RWPE1 (cell line): ENCODE results near the gene GPATCH4.

Source experiments
- CTCF ChIA-PET: fragments of 350-600 bp; sonication (Branson Sonifier 250); formaldehyde crosslinking; extraction: SDS; loops from one replicate; lab custom pipeline; 2021; lab: Yijun Ruan, JAX
- POLR2A ChIA-PET: fragments of 400-600 bp; formaldehyde crosslinking; extraction: SDS; loops from one replicate; lab custom pipeline; 2020; ENCODE audit warnings: antibody characterized with exemption; ENCODE audit not compliant: low non-redundant PET; lab: Yijun Ruan, JAX
- DNase-seq: peaks from one replicate; pipeline ENCODE4 v3.0.0; 2012; ENCODE audit warnings: low spot score
- H3K27ac ChIP-seq: fragments of 450-650 bp; 2 replicates; pipeline ENCODE4 v1.5.1; 2017
- TF ChIP-seq, protein P1 (sequence below): fragments of 450-650 bp; conservative IDR thresholded peaks from 2 replicates; pipeline ENCODE4 v1.5.1; 2017; ENCODE audit warnings: low read depth, mild to moderate bottlenecking

GPATCH4 gene

DNA sequence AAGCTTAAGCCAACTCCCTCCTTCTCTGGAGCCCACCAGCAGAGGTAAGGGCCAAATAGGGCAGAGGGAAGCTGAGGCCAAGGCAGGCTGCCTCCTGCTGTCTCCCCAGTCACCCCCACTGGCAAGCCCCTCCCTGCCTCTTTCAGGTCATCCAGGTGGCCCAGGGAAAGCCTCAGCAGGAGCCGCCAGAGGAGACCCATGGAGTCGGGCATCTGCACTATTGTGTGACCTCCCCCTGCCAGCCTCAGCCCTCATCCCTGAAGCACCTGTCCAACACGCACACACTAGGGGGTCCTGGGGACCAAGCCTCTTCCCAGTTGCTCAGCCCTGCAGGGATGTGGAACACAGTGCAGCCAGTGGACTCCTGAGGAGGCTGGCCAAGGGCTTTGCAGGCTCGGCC, 15.0 kb downstream of the GPATCH4 start:
- TF ChIP-seq, protein P1, sequence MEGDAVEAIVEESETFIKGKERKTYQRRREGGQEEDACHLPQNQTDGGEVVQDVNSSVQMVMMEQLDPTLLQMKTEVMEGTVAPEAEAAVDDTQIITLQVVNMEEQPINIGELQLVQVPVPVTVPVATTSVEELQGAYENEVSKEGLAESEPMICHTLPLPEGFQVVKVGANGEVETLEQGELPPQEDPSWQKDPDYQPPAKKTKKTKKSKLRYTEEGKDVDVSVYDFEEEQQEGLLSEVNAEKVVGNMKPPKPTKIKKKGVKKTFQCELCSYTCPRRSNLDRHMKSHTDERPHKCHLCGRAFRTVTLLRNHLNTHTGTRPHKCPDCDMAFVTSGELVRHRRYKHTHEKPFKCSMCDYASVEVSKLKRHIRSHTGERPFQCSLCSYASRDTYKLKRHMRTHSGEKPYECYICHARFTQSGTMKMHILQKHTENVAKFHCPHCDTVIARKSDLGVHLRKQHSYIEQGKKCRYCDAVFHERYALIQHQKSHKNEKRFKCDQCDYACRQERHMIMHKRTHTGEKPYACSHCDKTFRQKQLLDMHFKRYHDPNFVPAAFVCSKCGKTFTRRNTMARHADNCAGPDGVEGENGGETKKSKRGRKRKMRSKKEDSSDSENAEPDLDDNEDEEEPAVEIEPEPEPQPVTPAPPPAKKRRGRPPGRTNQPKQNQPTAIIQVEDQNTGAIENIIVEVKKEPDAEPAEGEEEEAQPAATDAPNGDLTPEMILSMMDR, result no peak
- H3K27ac ChIP-seq, result 0 out of 2 replicates have a peak overlapping the region, but pooled peaks have one; percentile 7
- CTCF ChIA-PET, result interaction anchor here (0.6 to 1.2 kb wide), 3 partner anchors 15 to 33 kb away, joined by 3 to 7 read pairs (median 4); partner anchors contain the start of genes GPATCH4 and HAPLN2
- POLR2A ChIA-PET, result interaction anchor here (0.9 kb wide), 1 partner anchor 10 kb away, joined by 3 read pairs; no protein-coding TSS in a partner anchor
- DNase-seq, result no peak

DNA sequence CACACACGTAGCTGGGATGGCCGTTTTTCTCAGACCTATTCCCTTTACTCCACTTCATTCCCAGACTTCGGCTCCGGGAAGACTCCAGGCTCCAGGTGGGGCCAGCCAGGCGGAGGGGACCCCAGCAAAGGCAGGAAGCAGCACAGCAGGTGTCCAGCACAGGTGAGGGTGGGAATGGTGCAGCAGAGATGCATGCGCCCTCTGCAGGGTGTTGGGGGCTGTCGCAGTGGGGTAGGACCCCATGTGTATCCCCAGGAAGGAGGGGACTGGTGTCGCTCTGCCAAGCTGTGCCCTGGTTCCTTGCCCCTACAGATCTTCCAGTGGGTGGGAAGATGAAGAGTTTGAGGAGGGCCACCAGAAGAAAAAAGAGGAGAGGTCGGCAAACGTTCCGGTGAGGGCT, 16.5 kb downstream of the GPATCH4 start:
- H3K27ac ChIP-seq, result no peak overlapping the region
- ChIA-PET CTCF (interaction anchor here (0.7 kb wide), 1 partner anchor 11 kb away, joined by 3 read pairs; no protein-coding TSS in a partner anchor), POLR2A (no interaction called here)
- TF ChIP-seq, protein P1, result no peak
- no peak for DNase-seq

DNA sequence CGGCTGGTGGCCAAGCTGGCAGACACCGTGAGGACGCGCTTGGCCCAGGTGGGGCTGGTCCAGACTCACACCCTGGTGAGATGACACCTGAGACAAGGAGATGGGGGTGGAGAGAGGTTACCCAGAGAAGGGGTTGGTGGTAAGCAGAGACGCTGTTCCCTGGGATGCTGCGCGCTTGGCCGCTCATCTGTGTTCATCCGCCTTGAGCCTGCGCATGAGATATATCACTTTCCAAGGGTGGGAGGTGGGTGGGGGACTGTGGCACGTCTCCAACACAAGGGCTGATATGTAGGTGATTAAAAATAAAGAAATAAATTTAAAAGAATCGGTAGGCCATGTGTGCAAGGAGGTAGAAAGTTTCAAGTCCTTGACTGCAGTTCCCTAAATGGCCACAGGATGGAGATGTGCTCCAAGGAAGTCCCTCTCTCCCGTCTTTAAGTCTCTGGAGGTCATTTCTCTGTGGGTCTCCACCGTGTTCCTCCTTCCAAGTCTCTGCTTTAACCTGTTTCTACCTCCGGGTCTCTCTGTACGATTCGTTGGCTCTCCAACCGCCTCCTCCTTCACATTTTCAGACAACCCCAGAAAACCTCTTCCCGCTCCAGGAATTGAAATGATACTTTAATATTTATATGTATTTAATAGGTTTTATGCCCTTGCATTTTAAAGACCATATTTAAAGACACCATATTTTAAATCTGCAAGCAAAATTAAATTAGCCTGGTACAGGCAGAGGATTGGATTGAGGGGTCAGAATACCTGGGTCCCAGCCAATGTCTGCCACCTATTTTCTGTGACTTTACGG, 17.3 kb downstream of the GPATCH4 start:
- H3K27ac ChIP-seq, result no peak overlapping the region
- TF ChIP-seq, protein P1, result peak; percentile 88
- DNase-seq, result peak; percentile 66
- ChIA-PET POLR2A (no interaction called here), CTCF (interaction anchor here (0.6 to 1.6 kb wide), 5 partner anchors 22 to 1701 kb away, joined by 3 to 6 read pairs (median 4); no protein-coding TSS in a partner anchor)

DNA sequence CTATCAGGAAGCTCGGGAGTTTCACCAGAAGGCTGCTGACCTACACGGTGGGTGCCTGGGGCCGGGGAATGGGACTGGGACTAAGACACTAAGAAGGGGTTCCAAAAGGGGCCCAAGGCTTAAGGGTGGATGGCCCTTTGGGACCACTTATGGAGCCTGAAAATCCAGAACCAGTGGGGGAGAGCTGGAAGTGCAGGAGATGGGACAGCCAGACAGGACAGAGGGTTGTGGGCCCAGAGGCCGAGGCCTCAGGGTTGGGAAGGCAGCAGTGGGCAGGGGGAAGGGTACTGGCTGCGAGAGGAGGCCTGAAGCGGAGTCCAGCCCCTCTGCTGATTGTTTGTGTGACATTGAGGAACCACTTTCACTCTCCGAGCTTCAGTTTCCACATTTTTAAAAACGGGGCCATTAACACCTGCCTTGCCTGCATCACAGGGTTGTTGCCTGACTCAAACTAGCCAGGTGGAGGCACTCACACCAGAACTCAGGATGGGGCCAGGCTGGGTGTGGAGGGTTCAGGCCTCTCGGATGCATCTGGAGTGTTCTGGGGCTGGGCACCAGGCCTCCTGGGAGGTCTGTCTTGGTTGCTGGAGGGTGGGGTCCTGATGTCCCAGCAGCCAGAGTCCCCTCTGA, 18.8 kb downstream of the GPATCH4 start:
- TF ChIP-seq, protein P1, result no peak
- CTCF ChIA-PET, result interaction anchor here (0.6 to 2.9 kb wide), 3 partner anchors 26 to 126 kb away, joined by 3 to 11 read pairs (median 6); no protein-coding TSS in a partner anchor
- no peak overlapping the region for H3K27ac ChIP-seq

DNA sequence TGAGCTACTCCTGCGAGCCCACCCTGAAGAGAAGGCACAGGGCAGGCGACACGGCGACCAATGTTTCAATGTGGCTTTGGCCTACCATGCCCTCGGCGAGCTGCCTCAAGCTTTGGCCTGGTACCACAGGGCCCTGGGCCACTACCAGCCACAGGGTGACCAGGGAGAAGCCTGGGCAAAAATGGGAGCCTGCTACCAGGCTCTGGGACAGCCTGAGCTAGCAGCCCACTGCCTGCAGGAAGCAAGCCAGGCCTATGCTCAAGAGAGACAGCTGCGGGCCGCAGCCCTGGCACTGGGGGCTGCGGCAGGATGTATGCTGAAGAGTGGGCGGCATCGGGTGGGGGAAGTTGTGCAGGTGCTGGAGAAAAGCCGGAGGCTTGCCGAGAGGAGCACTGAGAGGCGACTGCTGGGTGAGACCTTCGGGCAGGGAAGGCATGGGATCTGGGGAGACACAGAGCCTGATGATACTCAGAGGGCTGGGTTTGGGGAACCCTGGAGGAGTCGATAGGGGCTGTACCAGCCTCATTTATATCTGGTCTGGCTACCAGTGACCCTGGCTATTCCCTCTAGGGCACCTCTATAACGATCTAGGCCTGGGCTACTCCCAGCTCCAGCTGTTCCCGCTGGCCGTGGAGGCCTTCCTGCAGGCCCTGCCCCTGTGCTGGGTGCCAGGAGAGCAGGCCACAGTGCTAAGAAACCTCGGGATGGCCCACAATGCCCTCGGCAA, 19.5 kb downstream of the GPATCH4 start:
- H3K27ac ChIP-seq, result no peak overlapping the region
- no peak for DNase-seq
- POLR2A ChIA-PET, result interaction anchor here (0.5 kb wide), 1 partner anchor 76 kb away, joined by 4 read pairs; no protein-coding TSS in a partner anchor

More for the DNA sequence above, 18.8 kb downstream of the GPATCH4 start:
- DNase-seq, result no peak
- POLR2A ChIA-PET, result interaction anchor here (0.5 kb wide), 1 partner anchor 77 kb away, joined by 4 read pairs; no protein-coding TSS in a partner anchor

More for the DNA sequence above, 19.5 kb downstream of the GPATCH4 start:
- CTCF ChIA-PET, result interaction anchor here (0.5 to 2.9 kb wide), 3 partner anchors 27 to 551 kb away, joined by 3 to 11 read pairs (median 6); no protein-coding TSS in a partner anchor
- TF ChIP-seq, protein P1, result no peak
